HG03039 (cell line): ENCODE results near the gene CFC1.
"Not testable (repeated sequence)": the region's sequence is repeated elsewhere in the genome, so short reads cannot be mapped to it uniquely, and the experiment has no call there.

Experiments used
- ATAC-seq: cut with Tn5 transposase; IDR thresholded peaks from one replicate; pipeline ENCODE4 v1.9.1; 2021; ENCODE audit warnings: mild to moderate bottlenecking, moderate library complexity; ENCODE audit not compliant: unreplicated experiment

CFC1 gene

DNA sequence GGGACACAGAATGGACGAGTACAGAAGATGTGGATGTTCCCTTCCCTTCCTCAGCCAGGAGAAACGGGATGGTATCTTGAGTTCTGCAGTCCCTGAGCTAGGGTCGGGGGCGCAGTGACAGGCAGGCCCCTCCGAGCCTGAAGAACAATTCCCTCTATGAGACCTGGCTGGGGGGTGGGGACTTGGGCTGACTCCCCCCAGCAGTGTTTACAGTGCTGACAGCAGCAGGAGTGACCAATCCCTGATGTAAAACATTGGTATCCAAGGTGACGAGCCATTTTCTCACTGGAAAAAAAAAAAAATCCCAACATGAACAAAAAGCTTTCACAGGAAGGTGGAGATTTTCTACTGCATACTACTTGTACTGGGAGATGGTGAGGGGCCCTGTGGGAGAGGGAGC is at the start of gene CFC1:
CFC1 (minus strand) TSS at position 183 of the 400 bp plus-strand sequence. CDS start 288 bp downstream, outside the sequence.
- ATAC-seq: not testable (repeated sequence)

DNA sequence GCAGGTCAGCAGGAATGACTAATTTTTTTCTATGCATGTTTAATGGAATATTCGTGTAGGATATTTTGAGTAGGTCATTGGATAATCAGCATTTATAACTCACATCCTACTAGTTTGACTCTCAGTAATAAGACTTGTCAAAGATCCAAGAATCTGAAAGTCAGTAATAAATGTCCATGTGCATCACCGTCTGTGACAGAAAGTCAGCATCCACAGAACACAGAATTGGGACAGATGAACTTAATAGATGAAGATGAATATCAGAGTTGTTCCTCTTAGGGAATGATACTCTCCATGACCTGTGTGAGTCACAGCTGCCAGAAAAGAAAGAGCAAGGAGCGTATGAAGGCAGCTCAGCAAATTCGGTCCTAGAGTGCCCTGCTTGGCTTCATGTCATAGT is 42.3 kb upstream of the CFC1 start:
- ATAC-seq: not testable (repeated sequence)

DNA sequence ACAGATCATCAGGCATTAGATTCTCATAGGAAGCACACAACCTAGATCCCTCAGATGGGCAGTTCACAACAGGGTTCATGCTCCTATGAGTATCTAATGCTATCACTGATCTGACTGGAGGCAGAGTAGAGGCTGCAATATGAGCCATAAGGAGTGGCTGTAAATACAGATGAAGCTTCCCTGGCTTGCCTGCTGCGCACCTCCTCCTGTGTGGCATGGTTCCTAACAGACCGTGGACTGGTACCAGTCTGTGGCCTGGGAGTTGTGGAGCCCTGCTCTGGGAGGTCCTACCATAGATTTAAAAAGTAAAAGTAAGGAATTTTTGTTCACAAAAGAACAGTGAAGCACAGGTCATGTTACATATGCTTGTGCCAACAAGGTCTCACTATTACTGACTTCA is 39.6 kb upstream of the CFC1 start:
- ATAC-seq: not testable (repeated sequence)

DNA sequence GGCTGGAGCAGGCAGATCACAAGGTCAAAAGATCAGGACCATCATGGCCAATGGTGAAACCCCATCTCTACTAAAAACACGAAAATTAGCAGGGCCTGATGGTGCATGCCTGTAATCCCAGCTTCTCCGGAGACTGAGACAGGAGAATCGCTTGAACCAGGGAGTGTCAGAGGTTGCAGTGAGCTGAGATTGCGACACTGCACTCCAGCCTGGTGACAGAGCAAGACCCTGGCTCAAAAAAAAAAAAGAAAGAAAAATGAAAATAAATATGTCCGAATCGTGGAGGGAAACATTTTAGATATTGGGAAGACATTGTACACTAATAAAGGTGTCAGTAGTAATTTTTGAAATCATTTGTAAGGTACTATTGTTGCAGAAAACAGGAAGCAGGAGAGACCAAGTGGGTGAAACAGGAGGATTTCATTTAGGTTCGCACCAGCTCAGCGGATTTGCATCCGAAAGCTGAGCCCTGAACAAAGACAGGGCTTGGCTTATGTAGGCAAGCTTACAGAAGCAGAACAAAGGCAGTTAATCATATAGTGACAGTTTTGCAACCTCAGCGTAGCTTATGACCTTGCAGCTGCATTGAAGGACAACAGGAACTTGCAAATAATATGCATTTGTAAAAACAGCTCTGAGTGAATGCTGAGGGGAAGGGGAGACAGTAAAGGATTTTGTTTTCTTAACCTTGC is 29.6 kb upstream of the CFC1 start:
- ATAC-seq: not testable (repeated sequence)

DNA sequence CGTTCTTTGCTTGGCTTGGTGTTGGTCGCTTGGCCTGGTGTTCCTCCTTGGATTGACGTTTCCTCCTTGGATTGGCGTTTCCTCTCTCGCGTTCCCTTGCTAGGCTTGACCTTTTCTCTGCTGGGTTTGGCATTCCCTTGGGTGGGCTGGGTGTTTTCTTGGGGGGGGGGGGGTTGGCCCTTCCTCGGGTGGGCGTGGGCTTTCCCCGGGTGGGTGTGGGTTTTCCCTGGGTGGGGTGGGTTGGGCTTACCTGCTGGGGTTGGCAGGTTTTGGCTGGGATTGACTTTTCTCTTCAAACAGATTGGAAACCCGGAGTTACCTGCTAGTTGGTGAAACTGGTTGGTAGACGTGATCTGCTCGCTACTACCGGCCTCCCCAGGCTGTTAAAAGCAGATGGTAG is 11.8 kb upstream of the CFC1 start, which contains the start of gene POTEJ:
POTEJ (plus strand) TSS at position 301 of the 400 bp plus-strand sequence; CDS start at position 394, 93 bp downstream.
- not testable (repeated sequence) for ATAC-seq

DNA sequence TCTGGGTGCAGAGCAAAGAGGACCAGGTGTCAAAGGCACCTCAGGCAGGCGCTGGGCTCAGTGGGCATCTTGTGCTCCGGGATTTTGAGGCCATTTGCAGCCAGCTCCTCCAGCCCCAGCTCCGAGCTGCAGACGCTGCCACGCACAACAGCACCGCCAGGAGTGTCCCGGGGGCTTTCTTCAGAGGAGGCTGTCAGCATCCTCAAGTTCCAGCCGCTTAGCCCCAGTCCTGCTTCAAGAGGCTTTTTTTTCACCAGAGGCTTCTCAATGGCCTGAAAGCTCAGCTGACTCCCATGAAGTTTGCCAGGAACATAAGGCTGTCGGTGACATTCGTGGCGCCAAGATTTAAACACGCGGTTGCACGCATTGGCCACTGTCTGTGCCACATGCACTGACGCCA is 11.1 kb upstream of the CFC1 start:
- ATAC-seq: not testable (repeated sequence)

DNA sequence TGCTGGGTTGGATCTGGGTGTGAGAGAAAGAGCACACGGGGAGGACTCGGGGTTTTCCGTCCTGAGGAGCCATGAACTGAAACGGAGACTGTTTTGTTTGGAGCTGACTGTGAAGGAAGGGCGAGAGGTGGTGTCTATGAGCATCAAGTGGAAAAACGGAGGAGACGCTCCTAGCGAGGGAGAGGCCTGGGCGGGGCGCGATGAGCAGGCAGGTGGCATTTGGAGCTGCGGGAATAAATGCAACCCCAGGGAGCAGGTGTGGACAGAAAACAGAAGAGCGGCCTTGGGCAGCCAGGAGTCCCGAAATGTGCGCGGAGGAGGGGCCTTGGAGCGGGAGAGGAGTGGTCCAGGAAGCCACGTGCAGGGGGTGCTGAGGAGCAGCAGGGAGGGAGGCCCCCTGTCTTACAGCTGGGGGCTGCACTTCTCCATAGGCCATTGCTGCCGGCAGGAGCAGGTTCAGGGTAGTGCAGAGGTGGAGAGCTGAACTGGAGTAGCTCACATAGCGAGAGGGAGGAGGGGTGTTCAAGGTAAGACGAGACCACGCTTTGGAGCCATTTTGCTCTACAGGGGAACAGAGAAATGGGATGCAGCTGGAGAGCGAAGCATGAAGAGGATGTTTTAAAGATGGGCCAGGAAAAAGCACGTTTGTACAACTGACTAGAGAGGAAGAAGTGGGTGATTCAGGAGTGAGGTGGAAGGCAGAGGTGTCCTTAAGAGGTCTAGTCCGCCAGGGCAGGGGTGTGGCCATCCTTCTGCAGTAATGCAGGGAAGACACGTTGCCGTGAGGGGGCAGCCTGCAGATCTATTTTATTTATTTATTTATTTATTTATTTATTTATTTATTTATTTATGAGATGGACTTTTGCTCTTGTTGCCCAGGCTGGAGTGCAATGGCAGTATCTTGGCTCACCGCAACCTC is 9.9 kb upstream of the CFC1 start:
- not testable (repeated sequence) for ATAC-seq

DNA sequence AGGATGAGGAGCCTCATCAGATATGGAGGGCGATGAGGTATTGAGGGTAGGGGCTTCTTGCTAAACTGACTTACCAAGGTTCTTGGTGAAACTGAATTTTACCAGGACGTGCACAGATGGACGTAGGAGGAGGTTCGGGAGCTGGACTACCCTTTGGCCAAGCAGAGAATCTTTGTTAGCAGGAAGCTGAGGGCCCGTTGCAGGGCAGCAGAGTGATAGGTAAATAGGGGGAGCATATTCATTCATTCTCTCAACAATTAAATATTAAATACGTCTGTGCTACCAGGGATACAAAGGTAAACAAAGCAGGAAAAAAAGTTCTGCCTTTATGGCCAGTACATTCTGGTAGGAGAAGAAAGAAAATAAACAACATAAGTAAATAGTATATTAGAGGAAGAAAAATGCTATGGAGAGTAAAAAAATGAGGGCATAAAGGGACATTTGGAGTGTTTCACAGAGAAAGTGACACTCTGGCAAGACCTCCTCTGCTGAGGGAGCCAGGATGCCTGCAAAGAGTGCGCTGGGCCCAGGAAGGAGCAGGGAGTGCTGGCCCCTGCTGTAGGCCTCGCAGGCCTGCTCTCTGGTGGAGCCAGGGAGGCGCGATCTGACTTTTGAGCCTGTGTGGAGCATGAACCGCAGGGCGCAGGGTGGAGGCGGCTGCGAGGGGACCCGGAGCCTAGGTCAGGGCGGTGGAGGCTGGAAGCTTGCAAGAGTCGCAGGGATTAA is 9.1 kb upstream of the CFC1 start:
- ATAC-seq: not testable (repeated sequence)

DNA sequence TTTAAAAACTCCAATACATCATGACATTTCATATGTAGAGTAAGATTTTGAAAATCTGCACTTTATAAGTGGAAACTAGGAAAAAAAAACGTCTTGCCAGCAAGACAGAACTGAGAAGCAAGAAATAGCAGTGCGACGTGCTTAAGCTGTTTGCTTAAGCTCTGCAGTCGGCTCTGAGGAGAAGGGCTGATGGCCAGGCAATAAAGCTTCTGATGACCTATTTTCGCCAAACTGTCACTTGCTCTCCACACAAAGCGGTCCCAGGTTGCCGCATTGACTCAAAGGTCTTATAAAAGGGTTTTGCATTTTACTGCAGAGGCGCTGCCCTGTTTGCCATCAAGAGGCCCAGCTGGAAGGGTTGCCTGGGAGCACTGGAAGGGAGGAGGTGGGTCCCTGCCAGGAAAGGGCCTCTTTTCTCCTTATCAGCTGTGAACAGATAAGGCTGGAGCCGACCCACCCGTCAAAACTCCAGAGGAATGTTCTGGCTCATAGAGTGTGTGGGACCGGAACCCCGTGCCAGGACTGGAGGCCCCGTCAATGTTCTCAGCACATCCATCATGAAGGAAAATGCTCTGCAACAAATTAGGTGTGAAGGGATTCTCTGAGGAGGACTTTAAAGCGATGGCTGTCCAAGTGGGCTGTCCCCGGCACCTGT is 2.4 kb upstream of the CFC1 start:
- ATAC-seq: not testable (repeated sequence)

DNA sequence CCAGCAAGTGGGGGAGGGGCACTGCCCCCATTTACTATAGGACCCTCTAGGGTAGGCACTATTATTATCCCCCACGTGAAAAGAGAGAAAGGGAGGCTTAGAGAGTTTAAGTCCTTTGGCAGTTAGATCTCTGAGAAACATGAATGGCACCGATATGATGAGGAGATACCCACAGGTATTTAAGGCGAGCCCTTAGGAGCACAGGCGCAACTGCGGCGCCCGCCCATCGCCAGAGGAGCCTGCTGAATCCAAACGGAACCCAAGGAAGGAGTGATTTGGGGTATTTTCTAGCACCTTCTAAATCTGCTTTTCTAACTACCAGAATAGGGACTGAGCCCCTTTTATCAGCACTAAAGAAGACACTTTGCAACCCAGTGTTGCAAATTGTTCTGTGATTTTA is 551 bp upstream of the CFC1 start:
- ATAC-seq: not testable (repeated sequence)

DNA sequence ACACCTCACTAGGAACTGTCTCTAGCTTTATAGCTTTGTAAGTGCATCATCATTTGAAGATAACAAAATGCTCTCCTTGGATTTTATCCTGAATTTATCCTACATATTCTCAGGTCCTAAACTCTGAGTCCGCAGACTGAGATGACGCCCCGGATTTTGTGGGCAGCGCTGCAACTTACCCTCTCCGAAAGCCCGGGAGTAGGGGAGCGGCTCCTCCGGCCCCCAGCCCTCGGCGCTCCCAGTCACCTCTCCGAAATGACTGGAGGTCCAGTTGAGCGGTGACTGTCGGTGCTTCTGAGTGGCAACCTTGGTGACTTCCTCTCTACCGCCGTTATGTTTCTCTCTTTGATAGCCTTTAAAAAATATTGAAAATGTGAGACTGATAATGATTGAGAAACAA is 912 bp downstream of the CFC1 start:
- ATAC-seq: not testable (repeated sequence)

DNA sequence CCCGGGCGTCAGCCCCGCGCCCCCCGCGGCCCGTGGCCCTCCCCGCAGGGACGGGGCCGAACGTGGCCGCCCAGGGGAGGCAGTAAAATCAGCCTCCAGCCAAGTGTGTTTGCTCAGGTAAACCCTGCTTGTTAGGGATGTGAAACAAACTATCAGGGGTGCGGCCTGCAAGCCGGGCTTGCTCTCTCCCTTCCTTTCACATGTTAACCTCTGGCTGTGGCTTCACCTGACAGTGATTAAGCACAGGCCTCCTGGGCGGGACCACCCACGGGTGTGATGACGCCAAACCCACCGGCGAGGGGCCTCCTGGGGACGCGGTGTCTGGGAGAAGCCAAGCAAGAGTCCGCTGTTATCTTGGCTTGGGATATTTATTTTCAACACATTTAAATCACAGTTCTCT is 1.4 kb downstream of the CFC1 start:
- ATAC-seq: not testable (repeated sequence)

DNA sequence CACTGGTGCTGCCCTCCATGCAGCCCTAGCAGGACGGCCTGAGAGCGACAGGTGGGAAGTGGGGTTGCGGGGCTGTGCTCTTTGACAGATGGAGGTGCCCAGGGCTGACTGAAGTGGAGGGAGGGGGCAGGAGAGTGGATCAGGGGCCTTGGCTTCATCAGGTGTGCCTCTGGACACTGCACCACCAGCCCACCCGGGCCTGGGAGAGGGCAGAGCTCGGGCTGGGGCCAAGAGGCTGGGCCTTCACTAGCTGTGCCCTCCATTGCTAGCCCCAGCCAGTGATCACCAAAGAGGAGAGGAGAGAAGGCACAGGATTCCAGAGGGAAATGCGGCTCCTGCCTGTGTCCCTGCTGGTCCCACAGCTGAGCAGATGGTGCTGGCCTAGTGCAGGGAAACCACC is 2.6 kb downstream of the CFC1 start:
- ATAC-seq: not testable (repeated sequence)

DNA sequence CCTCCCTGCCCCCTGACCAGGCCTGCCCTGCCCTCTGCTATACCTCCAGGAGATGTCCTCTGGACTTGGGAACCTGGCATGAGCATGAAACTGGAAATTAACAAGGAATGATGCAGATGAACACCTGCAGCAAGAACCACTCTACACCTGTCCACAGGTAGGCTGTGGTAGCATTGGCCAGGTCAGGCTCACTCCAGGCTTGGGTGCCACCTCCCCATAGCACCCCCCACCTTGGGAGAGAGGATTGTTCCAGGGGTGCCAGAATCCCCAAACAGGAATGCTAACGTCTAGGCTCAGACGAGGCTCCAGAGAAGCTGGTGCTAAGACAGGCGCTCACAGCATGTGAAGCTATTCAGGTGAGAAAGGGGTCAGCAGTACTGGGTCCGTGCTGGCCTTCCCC is 5.4 kb downstream of the CFC1 start:
- not testable (repeated sequence) for ATAC-seq

DNA sequence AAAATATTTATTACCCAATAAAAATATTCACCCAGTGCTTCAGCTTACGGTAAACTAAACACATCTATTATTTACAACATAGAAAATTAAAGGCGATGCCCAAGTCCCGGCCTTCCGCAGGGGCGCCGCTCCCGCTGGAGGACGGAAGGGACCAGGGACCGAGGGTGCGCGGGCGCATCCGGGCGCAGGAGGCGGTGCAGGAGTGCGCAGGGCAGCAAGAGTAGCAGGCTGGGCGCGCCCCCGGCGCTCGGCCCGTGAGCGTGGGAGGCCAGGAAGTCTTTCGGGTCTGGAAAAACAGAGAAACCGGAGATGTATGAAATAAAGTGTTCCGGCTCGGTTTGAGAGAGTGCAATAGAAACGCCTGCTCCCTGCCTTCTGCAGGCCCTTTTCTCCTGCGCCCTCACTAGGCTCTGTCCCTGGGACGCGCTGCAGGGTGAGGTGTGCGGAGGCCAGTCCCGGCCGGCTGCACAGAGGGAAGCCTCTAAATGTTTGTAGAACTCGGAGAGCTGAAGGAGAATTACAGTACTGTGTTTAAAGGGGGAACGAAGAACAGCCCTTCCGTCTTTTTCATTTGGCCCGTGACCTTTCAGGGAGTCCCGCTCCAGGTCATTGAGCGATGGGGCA is 6.5 kb downstream of the CFC1 start:
- ATAC-seq: not testable (repeated sequence)

DNA sequence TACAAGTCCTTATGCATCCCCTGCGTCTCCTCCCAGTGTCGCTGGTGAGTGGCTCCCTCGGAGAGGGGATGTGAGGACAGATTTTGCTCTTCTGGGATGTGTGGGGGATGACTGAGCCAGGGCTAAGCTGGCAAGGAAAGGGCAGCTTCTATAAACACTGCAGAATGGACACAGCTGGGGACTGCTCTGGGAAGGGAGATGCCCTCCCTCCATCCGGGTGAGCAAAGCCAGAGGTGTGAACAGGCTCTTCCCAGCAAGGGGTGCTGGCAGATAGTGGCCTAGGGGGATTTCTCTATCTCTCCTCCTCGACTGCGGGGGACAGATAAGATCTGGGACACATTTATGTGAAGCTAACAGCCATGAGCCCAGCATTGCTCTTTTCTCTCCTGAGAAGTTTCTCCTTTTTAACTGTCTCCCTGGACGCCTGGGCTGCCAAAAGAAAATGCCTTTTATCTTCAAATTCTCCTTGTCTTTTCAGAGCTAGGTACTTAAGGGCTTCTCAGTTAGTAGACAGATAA is 8.5 kb downstream of the CFC1 start:
- ATAC-seq: not testable (repeated sequence)

DNA sequence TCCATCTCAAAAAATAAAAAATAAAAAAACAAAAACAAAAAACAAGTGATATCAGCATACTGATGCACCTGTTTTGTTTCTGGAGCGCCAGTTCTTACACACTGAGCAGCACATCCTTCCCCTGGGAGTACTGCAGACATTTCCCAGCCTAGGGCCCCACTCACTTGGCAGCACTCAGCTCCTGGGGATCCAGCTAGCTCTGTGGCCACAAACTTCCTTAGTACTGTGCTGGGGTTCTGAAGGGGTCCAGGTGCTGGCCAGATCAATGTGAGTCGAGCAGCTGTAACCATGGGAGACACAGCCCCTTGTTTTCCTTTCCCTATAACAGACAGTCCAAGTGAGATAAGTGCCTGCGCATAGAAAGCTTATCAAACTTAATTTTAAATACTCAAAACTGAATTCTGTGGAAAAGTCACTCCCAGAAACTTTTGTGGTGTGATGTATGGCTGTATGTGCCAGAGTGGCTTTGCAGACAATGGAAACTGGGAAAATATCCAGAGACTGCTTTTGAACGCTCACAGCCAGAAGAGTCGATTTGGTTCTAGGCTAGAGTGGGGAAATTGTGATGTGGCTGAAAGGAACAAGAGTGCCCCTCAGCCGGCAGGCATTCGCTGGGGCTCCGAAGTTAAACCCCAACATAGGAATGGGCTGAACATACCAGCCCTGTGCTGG is 9.1 kb downstream of the CFC1 start:
- not testable (repeated sequence) for ATAC-seq

DNA sequence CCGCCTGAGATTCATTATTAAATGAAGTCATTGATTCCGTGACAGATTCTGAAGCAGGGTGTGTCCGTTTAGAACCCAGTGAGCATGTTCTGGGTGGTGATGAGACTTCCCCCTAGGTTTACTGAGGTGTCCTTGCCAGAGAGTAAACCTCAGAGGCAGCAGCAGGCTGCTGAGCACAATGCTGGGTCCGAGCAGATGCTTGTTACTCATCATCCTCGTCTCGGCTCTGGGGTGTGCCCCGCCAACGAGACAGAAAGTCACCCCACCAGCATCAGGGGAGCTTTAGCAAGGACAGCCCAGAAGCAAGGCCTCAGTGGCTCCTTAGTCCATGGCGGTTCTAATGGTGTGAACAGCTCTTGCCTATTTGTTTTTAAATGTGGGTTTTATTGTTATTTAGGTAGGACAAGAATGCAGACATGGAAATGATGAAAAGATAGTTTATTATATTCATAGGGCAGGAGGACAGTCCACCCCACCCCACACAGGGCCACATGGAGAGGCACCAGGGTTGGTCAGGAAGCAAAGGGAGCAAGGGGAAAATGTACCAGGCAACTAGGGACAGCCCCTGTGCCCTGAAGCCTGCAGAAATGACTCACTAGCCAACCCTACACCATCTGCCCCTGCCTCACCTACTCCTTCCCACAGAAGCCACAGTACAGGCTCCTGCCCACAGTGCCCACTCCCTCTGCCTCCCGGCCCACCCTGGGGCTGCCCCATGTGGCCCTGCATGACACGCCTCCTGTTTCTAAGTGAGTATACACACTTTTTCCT is 10.5 kb downstream of the CFC1 start:
- ATAC-seq: peak; percentile 79

DNA sequence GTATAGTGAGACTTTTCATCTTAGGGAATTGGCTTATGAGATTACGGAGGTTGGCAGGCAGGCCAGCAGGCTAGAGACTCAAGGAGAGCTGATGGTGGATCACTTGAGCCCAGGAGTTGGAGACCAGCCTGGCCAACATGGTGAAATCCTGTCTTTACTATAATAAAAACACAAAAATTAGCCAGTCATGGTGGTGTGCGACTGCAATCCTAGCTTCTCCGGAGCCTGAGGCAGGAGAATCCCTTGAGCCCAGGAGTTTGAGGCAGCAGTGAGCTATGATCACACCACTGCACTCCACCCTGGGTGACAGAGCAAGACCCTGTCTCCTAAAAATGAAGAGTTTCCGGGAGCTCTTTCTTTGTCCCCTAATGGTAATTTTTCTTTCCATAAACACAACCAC is 14.6 kb downstream of the CFC1 start:
- not testable (repeated sequence) for ATAC-seq
